ENCODE results near the gene ZNF101.

The ZNF101 gene

GRCh38 chr19:19721896-19722295 is 53.3 kb downstream of the ZNF101 start:
- DNase-seq, result no peak

- peak; percentile 81 for DNase-seq
Measured at GRCh38 chr19:19732579-19733501, 64.2 kb downstream of the ZNF101 start, which contains the start of gene ZNF14. Gene ZNF14, minus strand, starts transcription at chr19:19733112. Its CDS starts 154 bp downstream, at chr19:19732958.
